WI38 (cell line): ENCODE results near the gene CHD6.

ENCODE experiments used
- H3K4me3 ChIP-seq: 2 replicates; pipeline ENCODE4 v1.5.1; 2011; ENCODE audit warnings: low read depth, mild to moderate bottlenecking, control low read depth, low read length
- CTCF ChIP-seq: IDR thresholded peaks from 2 replicates; pipeline ENCODE4 v1.5.1; 2012; ENCODE audit warnings: low read depth, mild to moderate bottlenecking, control low read depth, low read length

Gene CHD6

GRCh38 chr20:41617902-41618806 is at the start of gene CHD6:
TSS of gene CHD6 (minus strand) at chr20:41618377. CDS start at chr20:41551337, 67,040 bp downstream.
- TF ChIP-seq CTCF, result no peak
- peak within 1 kb of the TSS; percentile 74 for H3K4me3 ChIP-seq

- TF ChIP-seq CTCF, result no peak
- H3K4me3 ChIP-seq, result 0 out of 2 replicates have a peak overlapping the region, but pooled peaks have one; percentile 0
Observed at GRCh38 chr20:41664584-41664983, 46.4 kb upstream of the CHD6 start.

GRCh38 chr20:41657655-41658054 is 39.5 kb upstream of the CHD6 start:
- no peak overlapping the region for H3K4me3 ChIP-seq
- TF ChIP-seq CTCF, result no peak

- H3K4me3 ChIP-seq, result no peak overlapping the region
- TF ChIP-seq CTCF, result no peak
Observed at GRCh38 chr20:41655962-41656618, 37.9 kb upstream of the CHD6 start.

GRCh38 chr20:41654884-41655283 is 36.7 kb upstream of the CHD6 start:
- H3K4me3 ChIP-seq, result no peak overlapping the region
- no peak for TF ChIP-seq CTCF

GRCh38 chr20:41654292-41654691 is 36.1 kb upstream of the CHD6 start:
- no peak overlapping the region for H3K4me3 ChIP-seq
- TF ChIP-seq CTCF, result no peak
